Right lobe of liver (tissue), 4 donors: ENCODE results near the gene BBOX1.

ENCODE experiments used
- CTCF ChIP-seq, 4 donors: fragments of 200-600 bp in 3 of 4; fragments of 450-650 bp in 1 of 4; IDR thresholded peaks; one replicate each; pipeline versions ENCODE4 v1.5.1 to v1.8.0; 2016 to 2022; ENCODE audit warnings: antibody characterized with exemption in 4 of 4, mild to moderate bottlenecking in 2 of 4
- POLR2A ChIP-seq: fragments of 450-650 bp; IDR thresholded peaks from one replicate; pipeline ENCODE4 v1.6.1; 2017; ENCODE audit warnings: antibody characterized with exemption, mild to moderate bottlenecking
- donor health status: DM: no; HTN: no; CAD: no.
- donor health status: DM: no; HTN: no; CAD: no.
- donor health status: DM: no; HTN: yes; CAD: no.

GRCh38 chr11:26993965-26994457, 46.6 kb upstream of the BBOX1 start, which contains the start of gene FIBIN:
- no peak for TF ChIP-seq CTCF (IDR thresholded peaks at IDR 0.05)
- TF ChIP-seq POLR2A, result no peak
